Right lobe of liver (tissue), 6 donors: Measurements from ENCODE around the gene CAMK2D. TPM values are rescaled to one million over a fixed set of nuclear protein-coding genes. Genes with fewer than 3 reads are reported as not detected.

Source experiments
- ATAC-seq, 4 donors: fragments of 200-7000 bp; cut with Tn5 transposase; one replicate each; pipeline ENCODE4 v1.9.1; 2020; ENCODE audit warnings: mild to moderate bottlenecking in 4 of 4, moderate library complexity in 4 of 4
- DNase-seq, 3 donors: peaks; one replicate each; pipeline ENCODE4 v3.0.0-alpha.2; 2020
- H3K27ac ChIP-seq, 3 donors: fragments of 200-600 bp; one replicate each; pipeline ENCODE4 v1.8.0; 2022
- H3K27me3 ChIP-seq, 2 donors: fragments of 200-600 bp; one replicate each; pipeline ENCODE4 v1.8.0; 2022
- H3K36me3 ChIP-seq, 4 donors: fragments of 200-600 bp; sonication (generic) in 1 of 4; one replicate each; pipeline versions ENCODE4 v1.5.1 to v1.8.0; 2017 to 2022; ENCODE audit warnings: control low read depth in 1 of 4
- H3K4me1 ChIP-seq, 4 donors: fragments of 200-600 bp; sonication (generic) in 1 of 4; one replicate each; pipeline versions ENCODE4 v1.5.1 to v1.8.0; 2017 to 2022; ENCODE audit warnings: control low read depth in 1 of 4
- H3K4me3 ChIP-seq, 3 donors: fragments of 200-600 bp; one replicate each; pipeline ENCODE4 v1.8.0; 2022
- H3K9me3 ChIP-seq, 4 donors: fragments of 200-600 bp; sonication (generic) in 1 of 4; one replicate each; pipeline versions ENCODE4 v1.5.1 to v1.8.0; 2017 to 2022; ENCODE audit warnings: control low read depth in 1 of 4
- CTCF ChIP-seq, 4 donors: fragments of 200-600 bp in 3 of 4; fragments of 450-650 bp in 1 of 4; IDR thresholded peaks; one replicate each; pipeline versions ENCODE4 v1.5.1 to v1.8.0; 2016 to 2022; ENCODE audit warnings: antibody characterized with exemption in 4 of 4, mild to moderate bottlenecking in 2 of 4
- POLR2A ChIP-seq: fragments of 450-650 bp; IDR thresholded peaks from one replicate; pipeline ENCODE4 v1.6.1; 2017; ENCODE audit warnings: antibody characterized with exemption, mild to moderate bottlenecking
- WGBS: methylation state at CpG from one replicate; pipeline ENCODE4 v1.1.6; 2018; ENCODE audit warnings: low coverage, low lambda C conversion rate; ENCODE audit not compliant: insufficient coverage; ENCODE audit errors: missing lambda C conversion rate; 5-methylcytosine and 5-hydroxymethylcytosine counted together
- intact Hi-C, 2 donors: fragments of 100-400 bp; cut with DNase I; formaldehyde crosslinking; loops; one replicate each; pipeline versions ENCODE4 v1.11.2 to v1.14.1; 2022
- total RNA-seq, 6 experiments: library from RNA; depleted of rRNA in 2 of 6; stranded (reverse); fragments of >200 nt in 2 of 6; fragmentation: NEBNext Ultra II Directional in 3 of 6; extraction: Animal tissue kit (Norgen Biotek cat#: 25700) in 3 of 6; gene quantifications; one replicate each; pipeline versions ENCODE4 v1.1.0 to v1.2.4, GENCODE V29; 2016 to 2023
- donor health status: DM: no; HTN: yes; CAD: no.
- donor health status: DM: no; HTN: no; CAD: no.
- donor health status: DM: no; HTN: no; CAD: no.
- donor health status: DM: no; HTN: yes; CAD: no.
- donor health status: DM: no; HTN: yes; CAD: no.

The CAMK2D gene
- total RNA-seq, 6 experiments from 2014 or later: 17.0 to 30.6 (median 22.6) TPM

GRCh38 chr4:113524505-113525186, 236.9 kb downstream of the CAMK2D start:
- ATAC-seq (no peak), DNase-seq (no peak)
- WGBS: 100% methylated on average over 2 of the region's 2 CpGs
- H3K27ac ChIP-seq: no peak overlapping the region
- H3K36me3 ChIP-seq: no peaks in the 10 kb centered on the region
- no peaks in the 10 kb centered on the region for H3K4me1 ChIP-seq
- no peaks in the 10 kb centered on the region for H3K27me3 ChIP-seq
- H3K9me3 ChIP-seq: no peaks in the 10 kb centered on the region
- TF ChIP-seq POLR2A (no peak), CTCF (IDR thresholded peaks at IDR 0.05) (no peak)
- intact Hi-C loops: no loop called here
- no peak overlapping the region for H3K4me3 ChIP-seq

- Histone ChIP-seq H3K27me3 (no peaks in the 10 kb centered on the region), H3K4me3 (no peak overlapping the region), H3K9me3 (no peaks in the 10 kb centered on the region), H3K27ac (no peak overlapping the region), H3K36me3 (no peaks in the 10 kb centered on the region), H3K4me1 (no peaks in the 10 kb centered on the region)
- TF ChIP-seq POLR2A: no peak
- no peak for TF ChIP-seq CTCF (IDR thresholded peaks at IDR 0.05)
- DNase-seq: no peak
- WGBS: 100% methylated on average over 1 of the region's 1 CpG
- intact Hi-C loops: no loop called here
- no peak for ATAC-seq
These were observed 237.4 kb downstream of the CAMK2D start for GRCh38 chr4:113524096-113524495.

- intact Hi-C loops: no loop called here
- no peaks in the 10 kb centered on the region for H3K4me1 ChIP-seq
- DNase-seq (no peak), ATAC-seq (no peak)
- no peaks in the 10 kb centered on the region for H3K27me3 ChIP-seq
- H3K27ac ChIP-seq: no peak overlapping the region
- 94% methylated on average over 2 of the region's 2 CpGs for WGBS
- no peak for TF ChIP-seq POLR2A
- no peak for TF ChIP-seq CTCF (IDR thresholded peaks at IDR 0.05)
- H3K4me3 ChIP-seq: no peak overlapping the region
- H3K9me3 ChIP-seq: no peaks in the 10 kb centered on the region
- no peaks in the 10 kb centered on the region for H3K36me3 ChIP-seq
These were observed 239.1 kb downstream of the CAMK2D start for GRCh38 chr4:113522433-113522832.

- Histone ChIP-seq H3K27me3 (no peaks in the 10 kb centered on the region), H3K9me3 (peaks cover 0 to 2% (median 0%) of the 10 kb centered on the region in 4 donors), H3K27ac (no peak overlapping the region), H3K36me3 (peaks cover 0 to 6% (median 0%) of the 10 kb centered on the region in 4 donors), H3K4me1 (peaks cover 0 to 6% (median 0%) of the 10 kb centered on the region in 4 donors), H3K4me3 (no peak overlapping the region)
- intact Hi-C loops: no loop called here
- ATAC-seq (no peak), DNase-seq (no peak)
- 81% methylated on average over 2 of the region's 2 CpGs for WGBS
- no peak for TF ChIP-seq POLR2A
- no peak for TF ChIP-seq CTCF (IDR thresholded peaks at IDR 0.05)
These were observed 248.2 kb downstream of the CAMK2D start for GRCh38 chr4:113513382-113513781.
